SU-DHL-6 (cell line): ENCODE data around the gene EMC10.

ENCODE experiments used
- H2AFZ ChIP-seq: fragments of 200-600 bp; sonication (generic); 2 replicates; pipeline ENCODE4 v1.6.1; 2014; ENCODE audit warnings: low read depth, mild to moderate bottlenecking, moderate library complexity, mixed read lengths, antibody characterized with exemption, low read length; ENCODE audit not compliant: severe bottlenecking
- H3F3A ChIP-seq: fragments of 200-600 bp; shearing (Covaris generic); 2 replicates; pipeline ENCODE4 v1.6.0; 2016; ENCODE audit warnings: antibody characterized with exemption, mild to moderate bottlenecking; ENCODE audit not compliant: insufficient read depth
- H3K27ac ChIP-seq: fragments of 200-600 bp; sonication (generic); 2 replicates; pipeline ENCODE4 v1.5.1; 2016; ENCODE audit warnings: low read depth, mild to moderate bottlenecking, low read length, moderate library complexity, mixed read lengths
- H3K27me3 ChIP-seq: fragments of 200-600 bp; sonication (generic), shearing (Covaris generic); 2 replicates; pipeline ENCODE4 v1.6.0; 2014; ENCODE audit warnings: mild to moderate bottlenecking, low read length
- H3K36me3 ChIP-seq: fragments of 200-600 bp; sonication (generic); 2 replicates; pipeline ENCODE4 v1.6.1; 2014; ENCODE audit warnings: mild to moderate bottlenecking, low read length, mixed read lengths
- H3K4me2 ChIP-seq: fragments of 300-600, 200-600 bp; shearing (Covaris generic), sonication (generic); 2 replicates; pipeline ENCODE4 v1.6.0; 2014; ENCODE audit warnings: low read length, low read depth, mild to moderate bottlenecking; ENCODE audit not compliant: poor library complexity, severe bottlenecking
- H3K4me3 ChIP-seq: fragments of 200-600 bp; sonication (generic); 2 replicates; pipeline ENCODE4 v1.5.1; 2014; ENCODE audit warnings: antibody characterized with exemption, low read length, mild to moderate bottlenecking, mixed read lengths; ENCODE audit not compliant: insufficient read depth, poor library complexity, severe bottlenecking
- H3K79me2 ChIP-seq: fragments of 200-600 bp; sonication (generic); 2 replicates; pipeline ENCODE4 v1.6.1; 2014; ENCODE audit warnings: mild to moderate bottlenecking, low read length, moderate library complexity; ENCODE audit not compliant: insufficient read depth
- H3K9ac ChIP-seq: fragments of 200-600 bp; sonication (generic); 2 replicates; pipeline ENCODE4 v1.7.0; 2014; ENCODE audit warnings: mild to moderate bottlenecking, low read length
- H3K9me2 ChIP-seq: fragments of 200-600 bp; sonication (generic); replicated peaks from 2 replicates; pipeline ENCODE4 v1.6.1; 2014; ENCODE audit warnings: low read length; ENCODE audit not compliant: insufficient read depth
- H3K9me3 ChIP-seq: fragments of 200-600 bp; sonication (generic); 2 replicates; pipeline ENCODE4 v1.6.1; 2014; ENCODE audit warnings: low read length, mixed read lengths; ENCODE audit not compliant: insufficient read depth
- H4K20me1 ChIP-seq: fragments of 200-600 bp; sonication (generic); 2 replicates; pipeline ENCODE4 v1.6.1; 2014; ENCODE audit warnings: low read depth, mild to moderate bottlenecking, antibody characterized with exemption, low read length, moderate library complexity, mixed read lengths
- EZH2phosphoT487 ChIP-seq: fragments of 200-600 bp; sonication (generic), shearing (Covaris generic); conservative IDR thresholded peaks from 2 replicates; pipeline ENCODE4 v1.6.1; 2018; ENCODE audit warnings: mild to moderate bottlenecking, antibody characterized with exemption, low read length, moderate library complexity, mixed read lengths
- TF ChIP-seq, protein P1 (sequence below): fragments of 200-600 bp; sonication (generic); IDR thresholded peaks from one replicate; pipeline ENCODE4 v1.5.1; 2017; ENCODE audit warnings: antibody characterized with exemption, mild to moderate bottlenecking, low read length, moderate library complexity; ENCODE audit not compliant: insufficient read depth, poor library complexity, severe bottlenecking

Gene EMC10

DNA sequence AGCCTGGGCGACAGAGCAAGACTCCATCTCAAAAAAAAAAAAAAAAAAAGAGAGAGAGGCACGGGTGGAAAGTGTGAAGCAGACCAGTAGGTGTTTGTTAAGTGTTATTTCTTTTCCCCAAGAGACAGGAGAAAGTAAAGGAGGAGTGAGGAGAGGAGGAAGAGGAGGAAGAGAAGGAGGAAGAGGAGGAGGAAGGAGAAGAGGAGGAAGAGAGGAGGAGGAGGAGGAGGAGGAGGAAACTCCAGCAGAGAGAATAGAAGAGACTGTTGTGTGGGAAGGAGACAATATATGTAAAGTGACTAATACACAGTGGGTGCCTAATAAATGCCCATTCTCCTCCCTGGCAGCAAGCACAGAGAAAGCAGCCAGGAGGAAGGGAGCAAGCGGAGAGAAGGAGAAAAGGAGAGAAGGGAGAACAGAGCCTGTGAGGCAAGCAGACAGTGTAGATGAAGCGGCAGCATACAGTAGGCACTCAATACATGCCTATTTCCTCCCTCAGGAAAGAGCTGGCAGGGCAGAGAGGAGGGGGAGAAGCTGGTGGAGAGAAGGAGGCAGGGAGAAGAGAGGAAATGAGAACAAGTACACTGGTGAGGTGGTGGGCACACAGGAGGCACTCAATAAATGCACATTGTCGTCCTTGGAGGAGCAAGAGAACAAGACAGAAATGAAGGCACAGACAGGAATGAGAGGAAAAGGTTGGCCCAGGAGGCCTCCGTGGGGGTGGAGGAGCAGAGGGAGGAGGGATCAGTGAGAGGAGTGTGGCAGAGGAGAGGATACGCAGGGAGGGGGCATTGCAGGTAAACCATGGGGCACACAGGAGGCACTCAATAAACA is 18.1 kb downstream of the EMC10 start:
- Histone ChIP-seq H3K9me3 (no peaks in the 10 kb centered on the region), H3K27ac (no peak overlapping the region), H3F3A (no peaks in the 10 kb centered on the region), H3K27me3 (no peaks in the 10 kb centered on the region), H3K79me2 (no peaks in the 10 kb centered on the region), H2AFZ (no peak overlapping the region), H3K4me2 (no peak overlapping the region), H3K4me3 (no peak overlapping the region), H3K9me2 (no peaks in the 10 kb centered on the region), H3K9ac (no peak overlapping the region), H3K36me3 (no peaks in the 10 kb centered on the region), H4K20me1 (no peaks in the 10 kb centered on the region)
- TF ChIP-seq, protein P1, sequence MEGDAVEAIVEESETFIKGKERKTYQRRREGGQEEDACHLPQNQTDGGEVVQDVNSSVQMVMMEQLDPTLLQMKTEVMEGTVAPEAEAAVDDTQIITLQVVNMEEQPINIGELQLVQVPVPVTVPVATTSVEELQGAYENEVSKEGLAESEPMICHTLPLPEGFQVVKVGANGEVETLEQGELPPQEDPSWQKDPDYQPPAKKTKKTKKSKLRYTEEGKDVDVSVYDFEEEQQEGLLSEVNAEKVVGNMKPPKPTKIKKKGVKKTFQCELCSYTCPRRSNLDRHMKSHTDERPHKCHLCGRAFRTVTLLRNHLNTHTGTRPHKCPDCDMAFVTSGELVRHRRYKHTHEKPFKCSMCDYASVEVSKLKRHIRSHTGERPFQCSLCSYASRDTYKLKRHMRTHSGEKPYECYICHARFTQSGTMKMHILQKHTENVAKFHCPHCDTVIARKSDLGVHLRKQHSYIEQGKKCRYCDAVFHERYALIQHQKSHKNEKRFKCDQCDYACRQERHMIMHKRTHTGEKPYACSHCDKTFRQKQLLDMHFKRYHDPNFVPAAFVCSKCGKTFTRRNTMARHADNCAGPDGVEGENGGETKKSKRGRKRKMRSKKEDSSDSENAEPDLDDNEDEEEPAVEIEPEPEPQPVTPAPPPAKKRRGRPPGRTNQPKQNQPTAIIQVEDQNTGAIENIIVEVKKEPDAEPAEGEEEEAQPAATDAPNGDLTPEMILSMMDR = no peak
- TF ChIP-seq EZH2phosphoT487 = no peak

DNA sequence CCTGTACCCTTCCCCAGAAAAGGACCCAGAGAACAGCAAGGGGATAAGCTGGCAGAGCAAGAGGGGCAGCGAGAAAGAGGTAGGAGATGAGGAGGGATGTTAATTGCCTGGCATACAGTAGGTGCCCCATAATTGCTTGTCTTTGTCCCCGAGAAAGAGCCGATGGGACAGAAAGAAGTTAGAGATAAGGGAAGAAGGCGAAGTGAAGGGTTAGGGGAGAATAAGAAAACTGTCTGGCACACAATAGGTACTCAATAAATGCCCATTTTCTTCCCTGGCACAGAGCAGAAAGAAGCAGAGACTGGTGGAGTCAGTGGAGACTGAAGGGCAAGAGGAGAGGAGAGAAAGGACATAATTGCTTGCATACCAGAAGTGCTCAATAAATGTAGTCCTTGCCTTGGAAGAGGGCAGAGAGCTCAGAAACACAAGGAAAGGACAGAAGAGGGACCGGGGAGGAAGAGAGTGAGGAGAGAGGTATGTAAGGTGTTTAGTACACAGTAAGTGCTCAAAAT is 18.8 kb downstream of the EMC10 start:
- H3K9ac ChIP-seq = no peak overlapping the region
- H3K9me2 ChIP-seq = no peaks in the 10 kb centered on the region
- H3K36me3 ChIP-seq = no peaks in the 10 kb centered on the region
- H3K27ac ChIP-seq = no peak overlapping the region
- no peaks in the 10 kb centered on the region for H3K9me3 ChIP-seq
- no peaks in the 10 kb centered on the region for H3K79me2 ChIP-seq
- TF ChIP-seq, protein P1 = no peak
- no peak for TF ChIP-seq EZH2phosphoT487
- H3K4me3 ChIP-seq = no peak overlapping the region
- H3K27me3 ChIP-seq = no peaks in the 10 kb centered on the region
- H3K4me2 ChIP-seq = no peak overlapping the region
- H3F3A ChIP-seq = no peaks in the 10 kb centered on the region
- H2AFZ ChIP-seq = no peak overlapping the region
- no peaks in the 10 kb centered on the region for H4K20me1 ChIP-seq

DNA sequence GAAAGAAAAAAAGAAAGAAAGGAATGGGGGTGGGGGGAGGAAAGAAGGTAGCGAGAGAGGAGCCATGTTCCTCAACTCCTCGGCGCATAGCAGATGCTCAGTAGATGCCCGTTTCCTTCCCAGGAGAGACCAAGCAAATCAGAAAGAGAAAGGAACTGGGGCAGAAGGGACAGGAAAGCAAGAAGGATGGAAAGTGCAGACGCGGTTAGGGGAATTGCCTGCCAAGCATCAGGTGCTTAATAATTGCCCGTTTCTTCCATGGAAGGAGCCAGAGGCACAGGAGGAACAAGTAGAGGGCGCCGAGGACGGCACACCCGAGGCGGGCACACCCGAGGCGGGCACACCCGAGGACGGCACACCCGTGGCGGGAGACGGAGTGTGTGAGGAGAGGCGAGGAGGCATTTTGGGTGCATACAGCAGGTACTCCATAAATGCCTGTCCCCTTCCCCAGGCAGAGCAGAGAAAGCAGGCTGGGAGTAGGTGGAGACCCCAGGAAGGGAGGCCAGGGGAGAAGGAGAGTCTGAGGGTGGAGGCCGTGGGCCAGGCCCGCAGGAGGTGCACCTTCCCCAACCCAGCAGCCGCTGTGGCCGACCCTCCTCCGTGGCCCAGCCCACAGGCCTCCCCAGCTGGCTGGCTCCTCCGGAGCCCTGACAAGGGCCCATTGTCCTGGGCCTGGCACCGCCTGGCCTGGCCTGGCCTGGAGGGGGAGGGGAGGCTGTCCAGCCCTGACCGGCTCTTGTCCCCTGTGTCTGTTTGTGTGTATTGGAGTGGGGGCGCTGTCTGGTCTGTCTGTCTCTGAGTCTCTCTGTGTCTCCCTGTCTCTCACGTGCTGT is 20.1 kb downstream of the EMC10 start:
- Histone ChIP-seq H3K27me3 (no peaks in the 10 kb centered on the region), H3K79me2 (no peaks in the 10 kb centered on the region), H2AFZ (no peak overlapping the region), H3K27ac (no peak overlapping the region), H3K36me3 (no peaks in the 10 kb centered on the region), H3K9me2 (no peaks in the 10 kb centered on the region), H3K4me3 (no peak overlapping the region), H3K9me3 (no peaks in the 10 kb centered on the region), H4K20me1 (no peaks in the 10 kb centered on the region), H3K4me2 (no peak overlapping the region), H3K9ac (no peak overlapping the region), H3F3A (no peaks in the 10 kb centered on the region)
- TF ChIP-seq, protein P1 = no peak
- no peak for TF ChIP-seq EZH2phosphoT487
